ENCODE results near the gene ZRSR2.

Gene ZRSR2

GRCh38 chrX:15781961-15782699, 8.2 kb upstream of the ZRSR2 start:
- TF ChIP-seq FOXM1 (IDR thresholded peaks at IDR 0.05; ENCODE audit: borderline replicate concordance, low read depth) (no peak), USF1 (IDR thresholded peaks at IDR 0.05) (no peak), CEBPB (IDR thresholded peaks at IDR 0.05) (no peak), EGR1 (IDR thresholded peaks at IDR 0.05) (no peak), YY1 (IDR thresholded peaks at IDR 0.05; ENCODE audit: low read depth) (no peak), TCF12 (IDR thresholded peaks at IDR 0.05; ENCODE audit: low read depth) (no peak), TAF1 (IDR thresholded peaks at IDR 0.05; ENCODE audit: low read depth) (no peak), NFIC (IDR thresholded peaks at IDR 0.05) (no peak), MAX (IDR thresholded peaks at IDR 0.05) (no peak), EP300 (IDR thresholded peaks at IDR 0.05; ENCODE audit: borderline replicate concordance) (no peak), REST (IDR thresholded peaks at IDR 0.05; ENCODE audit: low read depth) (no peak), ZBTB7A (IDR thresholded peaks at IDR 0.05; ENCODE audit: low read depth) (no peak), RAD21 (IDR thresholded peaks at IDR 0.05; ENCODE audit: low read depth) (no peak), TEAD4 (IDR thresholded peaks at IDR 0.05) (no peak), CREB1 (IDR thresholded peaks at IDR 0.05; ENCODE audit: low read depth) (no peak)

- no peak for TF ChIP-seq TCF12 (IDR thresholded peaks at IDR 0.05; ENCODE audit: low read depth)
- TF ChIP-seq MAX (IDR thresholded peaks at IDR 0.05): no peak
- no peak for TF ChIP-seq FOXM1 (IDR thresholded peaks at IDR 0.05; ENCODE audit: borderline replicate concordance, low read depth)
- TF ChIP-seq CREB1 (IDR thresholded peaks at IDR 0.05; ENCODE audit: low read depth): no peak
- no peak for TF ChIP-seq USF1 (IDR thresholded peaks at IDR 0.05)
- no peak for TF ChIP-seq TEAD4 (IDR thresholded peaks at IDR 0.05)
- no peak for TF ChIP-seq CEBPB (IDR thresholded peaks at IDR 0.05)
- no peak for TF ChIP-seq EP300 (IDR thresholded peaks at IDR 0.05; ENCODE audit: borderline replicate concordance)
- no peak for TF ChIP-seq RAD21 (IDR thresholded peaks at IDR 0.05; ENCODE audit: low read depth)
Observed at GRCh38 chrX:15785176-15785750, 5.0 kb upstream of the ZRSR2 start.

GRCh38 chrX:15786915-15787314, 3.4 kb upstream of the ZRSR2 start:
- TF ChIP-seq ZBTB7A (IDR thresholded peaks at IDR 0.05; ENCODE audit: low read depth): no peak
- TF ChIP-seq EP300 (IDR thresholded peaks at IDR 0.05; ENCODE audit: borderline replicate concordance): no peak
- no peak for TF ChIP-seq YY1 (IDR thresholded peaks at IDR 0.05; ENCODE audit: low read depth)
- TF ChIP-seq USF1 (IDR thresholded peaks at IDR 0.05): no peak
- no peak for TF ChIP-seq NFIC (IDR thresholded peaks at IDR 0.05)
- no peak for TF ChIP-seq TCF12 (IDR thresholded peaks at IDR 0.05; ENCODE audit: low read depth)
- no peak for TF ChIP-seq TEAD4 (IDR thresholded peaks at IDR 0.05)
- no peak for TF ChIP-seq RAD21 (IDR thresholded peaks at IDR 0.05; ENCODE audit: low read depth)
- TF ChIP-seq FOXM1 (IDR thresholded peaks at IDR 0.05; ENCODE audit: borderline replicate concordance, low read depth): no peak
- TF ChIP-seq MAX (IDR thresholded peaks at IDR 0.05): no peak
- no peak for TF ChIP-seq CREB1 (IDR thresholded peaks at IDR 0.05; ENCODE audit: low read depth)
- no peak for TF ChIP-seq CEBPB (IDR thresholded peaks at IDR 0.05)
- no peak for TF ChIP-seq EGR1 (IDR thresholded peaks at IDR 0.05)
- no peak for TF ChIP-seq TAF1 (IDR thresholded peaks at IDR 0.05; ENCODE audit: low read depth)
- no peak for TF ChIP-seq REST (IDR thresholded peaks at IDR 0.05; ENCODE audit: low read depth)

GRCh38 chrX:15790769-15791290, 546 bp downstream of the ZRSR2 start:
- TF ChIP-seq RAD21 (IDR thresholded peaks at IDR 0.05; ENCODE audit: low read depth) (no peak), TEAD4 (IDR thresholded peaks at IDR 0.05) (no peak), FOXM1 (IDR thresholded peaks at IDR 0.05; ENCODE audit: borderline replicate concordance, low read depth) (no peak), TCF12 (IDR thresholded peaks at IDR 0.05; ENCODE audit: low read depth) (no peak), REST (IDR thresholded peaks at IDR 0.05; ENCODE audit: low read depth) (no peak), EP300 (IDR thresholded peaks at IDR 0.05; ENCODE audit: borderline replicate concordance) (no peak), EGR1 (IDR thresholded peaks at IDR 0.05) (no peak), ZBTB7A (IDR thresholded peaks at IDR 0.05; ENCODE audit: low read depth) (no peak), NFIC (IDR thresholded peaks at IDR 0.05) (no peak)
